Stimulated activated CD8-positive, alpha-beta memory T cell treated with anti-CD3 and anti-CD28 coated beads, Interleukin-4, amount 100 ng/mL, for 24 hours (primary cell): ENCODE results near the gene NPTXR.

Experiments used
- DNase-seq: peaks from one replicate; pipeline ENCODE4 v3.0.0-alpha.2; 2020; ENCODE audit warnings: low read depth

The NPTXR gene

DNA sequence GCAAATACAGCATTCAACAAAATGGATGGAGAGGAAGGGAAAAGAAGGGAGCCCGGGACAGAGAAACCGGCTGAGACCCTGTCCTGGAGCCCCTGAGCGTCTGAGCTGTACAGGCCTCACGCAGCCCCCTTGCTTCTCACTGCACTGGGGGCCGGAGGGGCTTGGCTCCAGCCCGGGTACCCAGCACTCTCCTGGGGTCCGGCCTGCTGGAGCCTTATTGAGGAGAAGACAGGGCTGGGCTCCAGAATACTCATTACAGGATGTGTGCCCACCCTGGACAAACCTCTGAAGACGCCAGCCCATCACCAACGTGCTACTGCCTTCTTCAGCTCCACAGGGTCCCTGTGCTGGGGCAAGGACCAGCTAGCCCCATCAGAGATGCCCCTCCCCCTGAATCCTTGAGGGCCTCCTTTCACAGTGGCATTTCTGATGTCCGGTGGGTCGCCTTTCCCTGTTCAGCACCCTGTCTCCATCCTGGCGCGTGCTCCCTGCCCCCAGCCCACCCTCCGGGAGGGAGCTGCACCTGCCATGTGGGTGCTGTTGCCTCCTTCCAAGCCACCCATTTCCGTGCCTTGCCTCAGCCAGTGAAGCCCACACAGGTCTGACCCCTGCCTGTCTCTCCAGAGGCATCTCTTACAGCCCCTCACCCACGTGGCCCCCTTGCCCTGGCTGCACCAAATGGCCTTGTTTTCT is 73.4 kb downstream of the NPTXR start:
- no peak for DNase-seq
